NCI-H510A treated with DMSO at 0.1 percent for 48 hours (cell line): ENCODE results near the gene SRP54.
"Not testable (repeated sequence)": the region's sequence is repeated elsewhere in the genome, so short reads cannot be mapped to it uniquely, and the experiment has no call there.

Experiments
- DNase-seq: peaks from one replicate; lab custom pipeline; 2025; lab: John Stamatoyannopoulos, UW

The SRP54 gene

GRCh38 chr14:35046751-35047536 is 64.2 kb downstream of the SRP54 start:
- DNase-seq: peak; percentile 70

- peak; percentile 48 for DNase-seq
Observed at GRCh38 chr14:35047976-35048513, 65.3 kb downstream of the SRP54 start.

- no peak for DNase-seq
Observed at GRCh38 chr14:35050652-35051051, 67.9 kb downstream of the SRP54 start.

GRCh38 chr14:35051796-35052195 is 69.0 kb downstream of the SRP54 start:
- no peak for DNase-seq

- no peak for DNase-seq
Observed at GRCh38 chr14:35052637-35053036, 69.8 kb downstream of the SRP54 start.

GRCh38 chr14:35061113-35061791 is 78.5 kb downstream of the SRP54 start:
- not testable (repeated sequence) for DNase-seq

GRCh38 chr14:35065731-35066130 is 82.9 kb downstream of the SRP54 start:
- DNase-seq: not testable (repeated sequence)

GRCh38 chr14:35068238-35069012 is 85.6 kb downstream of the SRP54 start:
- DNase-seq: no peak

GRCh38 chr14:35072226-35072625 is 89.4 kb downstream of the SRP54 start:
- DNase-seq: no peak

GRCh38 chr14:35073486-35073885 is 90.7 kb downstream of the SRP54 start:
- no peak for DNase-seq

- no peak for DNase-seq
Observed at GRCh38 chr14:35078082-35078481, 95.3 kb downstream of the SRP54 start.
